PC-9 (cell line): ENCODE measurements around the gene RTL1. TPM values are rescaled to one million over a fixed set of nuclear protein-coding genes. Genes with fewer than 3 reads are reported as not detected.

Source experiments
- BruUV-seq: library from RNA; stranded (reverse); fragments of 400-500 nt; replicated peaks from 2 replicates; lab custom pipeline; 2021; lab: Mats Ljungman, UMichigan
- CTCF ChIA-PET: fragments of 300-600 bp; sonication (Branson Sonifier 250); formaldehyde crosslinking; loops from one replicate; lab custom pipeline; 2022; ENCODE audit warnings: antibody characterized with exemption; lab: Charles Lee
- POLR2A ChIA-PET: fragments of 300-600 bp; sonication (Branson Sonifier 250); formaldehyde crosslinking; loops from one replicate; lab custom pipeline; 2022; ENCODE audit warnings: antibody characterized with exemption; ENCODE audit not compliant: unreplicated experiment; lab: Charles Lee
- DNase-seq, 2 experiments: peaks; one replicate each; pipeline versions ENCODE4 v3.0.0 to v3.0.0-alpha.2; 2015 to 2022; ENCODE audit warnings: mixed read lengths in 1 of 2
- H2AFZ ChIP-seq: fragments of 200-600 bp; sonication (generic); 2 replicates; pipeline ENCODE4 v1.8.1; 2017; ENCODE audit warnings: antibody characterized with exemption
- H3F3A ChIP-seq: fragments of 200-600 bp; sonication (generic); 2 replicates; pipeline ENCODE4 v1.8.1; 2017; ENCODE audit warnings: antibody characterized with exemption, mild to moderate bottlenecking, low read depth; ENCODE audit not compliant: insufficient read depth
- H3K27ac ChIP-seq: fragments of 200-600 bp; sonication (generic); 2 replicates; pipeline ENCODE4 v1.6.1; 2016; ENCODE audit warnings: mixed run types
- H3K27me3 ChIP-seq: fragments of 200-600 bp; sonication (generic); 2 replicates; pipeline ENCODE4 v1.6.1; 2016; ENCODE audit warnings: low read depth, mixed run types; ENCODE audit not compliant: insufficient read depth
- H3K36me3 ChIP-seq: fragments of 200-600 bp; sonication (generic); 2 replicates; pipeline ENCODE4 v1.6.1; 2016; ENCODE audit warnings: low read depth, mixed run types
- H3K4me1 ChIP-seq: fragments of 200-600 bp; sonication (generic); replicated peaks from 2 replicates; pipeline ENCODE4 v1.6.1; 2016; ENCODE audit warnings: mixed run types; ENCODE audit not compliant: insufficient read depth
- H3K4me2 ChIP-seq: fragments of 200-600 bp; sonication (generic); 2 replicates; pipeline ENCODE4 v1.6.1; 2017; ENCODE audit warnings: mixed run types
- H3K4me3 ChIP-seq: fragments of 200-600 bp; sonication (generic); 2 replicates; pipeline ENCODE4 v1.6.1; 2016; ENCODE audit warnings: mixed run types
- H3K79me2 ChIP-seq: fragments of 200-600 bp; sonication (generic); 2 replicates; pipeline ENCODE4 v1.6.1; 2017; ENCODE audit warnings: low read depth, mixed run types
- H3K9me2 ChIP-seq: fragments of 200-600 bp; sonication (generic); 2 replicates; pipeline ENCODE4 v1.8.1; 2017; ENCODE audit warnings: mild to moderate bottlenecking; ENCODE audit not compliant: insufficient read depth
- H3K9me3 ChIP-seq: fragments of 200-600 bp; sonication (generic); 2 replicates; pipeline ENCODE4 v1.8.1; 2016; ENCODE audit warnings: low read depth; ENCODE audit not compliant: insufficient read depth
- H4K20me1 ChIP-seq: fragments of 200-600 bp; sonication (generic); 2 replicates; pipeline ENCODE4 v1.8.1; 2017; ENCODE audit not compliant: insufficient read depth
- CTCF ChIP-seq: fragments of 200-600 bp; sonication (generic); conservative IDR thresholded peaks from 2 replicates; pipeline ENCODE4 v1.6.1; 2017; ENCODE audit warnings: mixed run types, antibody characterized with exemption, mild to moderate bottlenecking, moderate library complexity
- EZH2 ChIP-seq: fragments of 200-600 bp; sonication (generic); IDR thresholded peaks from 2 replicates; pipeline ENCODE4 v1.8.0; 2017; ENCODE audit warnings: antibody characterized with exemption, low read depth
- intact Hi-C: fragments of 100-400 bp; cut with micrococcal nuclease; formaldehyde crosslinking; loops from one replicate; pipeline ENCODE4 v1.10.0; 2022; ENCODE audit not compliant: unreplicated experiment
- microRNA-seq: library from miRNA; unstranded; fragments of <30 nt; microRNA quantifications from one replicate; pipeline ENCODE4 v1.2.0, GENCODE V29; 2021; ENCODE audit warnings: borderline number of aligned reads, borderline replicate concordance
- total RNA-seq: library from RNA; stranded (reverse); gene quantifications from 2 replicates; pipeline ENCODE4 v1.2.3, GENCODE V29; 2021

RTL1 gene
- total RNA-seq, 1 experiment from 2014 or later: not detected

- H3K36me3 ChIP-seq: no peaks in the 10 kb centered on the region
- no peaks in the 10 kb centered on the region for H4K20me1 ChIP-seq
- POLR2A ChIA-PET: no interaction called here
- no TSS peak for BruUV-seq
- no peaks in the 10 kb centered on the region for H3K4me1 ChIP-seq
- H3K79me2 ChIP-seq: no peaks in the 10 kb centered on the region
- intact Hi-C loops: no loop called here
- no peak overlapping the region for H3K4me2 ChIP-seq
- H3K4me3 ChIP-seq: no peak overlapping the region
- H3K27me3 ChIP-seq: peaks cover 81% of the 10 kb centered on the region
- H3K9me2 ChIP-seq: no peaks in the 10 kb centered on the region
- no peak overlapping the region for H3K27ac ChIP-seq
- no peak overlapping the region for H2AFZ ChIP-seq
- H3K9me3 ChIP-seq: no peaks in the 10 kb centered on the region
- H3F3A ChIP-seq: no peaks in the 10 kb centered on the region
- TF ChIP-seq EZH2 (no peak), CTCF (no peak)
- CTCF ChIA-PET: no interaction called here
- no peak for DNase-seq
These were observed 69.3 kb downstream of the RTL1 start for GRCh38 chr14:100834082-100834793.

GRCh38 chr14:100832311-100832960, 71.1 kb downstream of the RTL1 start:
- H3K27ac ChIP-seq: no peak overlapping the region
- no peaks in the 10 kb centered on the region for H3K9me3 ChIP-seq
- no peaks in the 10 kb centered on the region for H3F3A ChIP-seq
- intact Hi-C loops: no loop called here
- DNase-seq: no peak
- no TSS peak for BruUV-seq
- no peaks in the 10 kb centered on the region for H3K36me3 ChIP-seq
- ChIA-PET CTCF (no interaction called here), POLR2A (no interaction called here)
- H3K4me2 ChIP-seq: no peak overlapping the region
- H3K79me2 ChIP-seq: no peaks in the 10 kb centered on the region
- H4K20me1 ChIP-seq: no peaks in the 10 kb centered on the region
- H3K27me3 ChIP-seq: peaks cover 74% of the 10 kb centered on the region
- no peak overlapping the region for H3K4me3 ChIP-seq
- TF ChIP-seq EZH2 (no peak), CTCF (no peak)
- H3K9me2 ChIP-seq: no peaks in the 10 kb centered on the region
- no peaks in the 10 kb centered on the region for H3K4me1 ChIP-seq
- no peak overlapping the region for H2AFZ ChIP-seq

- Histone ChIP-seq H3F3A (no peaks in the 10 kb centered on the region), H3K4me2 (no peak overlapping the region), H3K9me3 (no peaks in the 10 kb centered on the region), H3K79me2 (no peaks in the 10 kb centered on the region), H3K9me2 (no peaks in the 10 kb centered on the region), H3K4me1 (no peaks in the 10 kb centered on the region), H2AFZ (no peak overlapping the region), H3K36me3 (no peaks in the 10 kb centered on the region), H3K4me3 (no peak overlapping the region), H4K20me1 (no peaks in the 10 kb centered on the region), H3K27me3 (peaks cover 56% of the 10 kb centered on the region), H3K27ac (no peak overlapping the region)
- CTCF ChIA-PET: no interaction called here
- intact Hi-C loops: no loop called here
- TF ChIP-seq EZH2: no peak
- no peak for TF ChIP-seq CTCF
- POLR2A ChIA-PET: no interaction called here
- no TSS peak for BruUV-seq
- no peak for DNase-seq
These were observed 72.8 kb downstream of the RTL1 start for GRCh38 chr14:100830681-100831080.

Small RNAs within 50 kb of the gene (microRNA-seq; reads per million reads assigned to microRNA genes)
- gene MIR127 (20.2 reads per million, percentile 32 among the genes with 10 or more reads in this experiment), gene MIR136 (not detected), gene MIR337 (2.0 reads per million), gene MIR370 (2.0 reads per million), gene MIR431 (4.0 reads per million), gene MIR432 (2.0 reads per million), gene MIR433 (not detected), gene MIR493 (not detected), gene MIR665 (not detected)

Other genes with a start within 250 kb of the RTL1 start
- not detected in 2 replicates for gene DLK1, start 176.8 kb downstream of the RTL1 start, total RNA-seq
- gene MEG3, start 77.6 kb downstream of the RTL1 start, total RNA-seq: not detected in 2 replicates